Activated T-helper 1 cell treated with anti-CD3 and anti-CD28 coated beads, Interleukin-2, amount 50 U/mL, for 16 hours (primary cell): ENCODE data around the gene ADAMTS8.
A peak's percentile ranks its signal among the peaks of the same experiment; 100 is the strongest.
"Not testable (repeated sequence)": the region's sequence is repeated elsewhere in the genome, so short reads cannot be mapped to it uniquely, and the experiment has no call there.

ENCODE experiments used
- DNase-seq, 2 donors: peaks; one replicate each; pipeline ENCODE4 v3.0.0-alpha.2; 2020; ENCODE audit warnings: low read depth in 1 of 2, low spot score in 1 of 2

ADAMTS8 gene

DNA sequence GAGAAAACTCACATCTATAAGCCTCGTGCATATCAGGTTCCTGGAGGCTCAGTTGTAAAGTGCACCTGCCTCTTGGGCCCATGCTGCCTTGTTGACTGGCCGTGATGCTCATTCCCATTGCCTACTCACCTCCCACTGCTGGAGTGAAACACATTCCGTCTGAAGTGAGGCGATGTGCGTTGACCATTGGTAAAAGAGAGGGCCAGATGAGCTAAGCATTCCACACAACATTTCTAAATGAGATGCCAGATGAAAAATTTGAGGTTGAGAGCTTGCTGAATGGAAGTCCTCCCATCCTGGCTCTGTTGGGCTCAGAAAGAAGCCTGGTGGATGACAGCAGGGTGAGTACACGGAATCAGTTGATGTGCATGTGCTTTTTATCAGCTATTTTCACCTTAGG is 11.5 kb upstream of the ADAMTS8 start:
- no peak for DNase-seq

GRCh38 chr11:130439160-130439519 is 10.7 kb upstream of the ADAMTS8 start:
- no peak for DNase-seq

DNA sequence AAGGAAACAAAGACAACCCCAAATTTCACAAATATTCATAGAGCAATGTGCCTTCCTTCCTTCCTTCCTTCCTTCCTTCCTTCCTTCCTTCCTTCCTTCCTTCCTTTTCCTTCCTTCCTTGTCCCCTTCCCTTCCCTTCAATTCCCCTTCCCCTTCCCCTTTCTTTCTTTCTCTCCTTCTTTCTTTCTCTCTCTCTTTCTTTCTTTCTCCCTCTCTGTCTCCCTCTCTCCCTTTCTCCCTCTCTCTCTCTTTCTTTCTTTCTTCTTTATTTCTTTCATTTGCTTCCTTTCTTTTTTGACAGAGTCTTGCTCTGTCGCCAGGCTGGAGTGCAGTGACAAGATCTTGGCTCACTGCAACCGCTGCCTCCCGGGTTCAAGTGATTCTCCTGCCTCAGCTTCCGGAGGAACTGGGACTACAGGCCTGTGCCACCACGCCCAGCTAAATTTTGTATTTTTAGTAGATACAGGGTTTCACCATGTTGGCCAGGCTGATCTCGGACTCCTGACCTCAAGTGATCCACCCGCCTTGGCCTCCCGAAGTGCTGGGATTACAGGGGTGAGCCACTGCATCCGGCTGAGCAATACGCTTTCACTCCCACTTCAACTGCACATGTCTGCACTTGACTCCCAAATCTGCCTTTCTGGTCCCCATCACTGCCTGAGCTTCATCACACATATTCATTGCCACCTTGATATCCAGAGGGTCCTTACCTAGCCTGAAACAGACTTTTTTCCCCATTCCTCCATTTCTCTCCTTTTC is 10.2 kb upstream of the ADAMTS8 start:
- not testable (repeated sequence) for DNase-seq

GRCh38 chr11:130437848-130438247 is 9.4 kb upstream of the ADAMTS8 start:
- DNase-seq = no peak

- no peak for DNase-seq
These were observed 7.8 kb upstream of the ADAMTS8 start for GRCh38 chr11:130436171-130436570.

DNA sequence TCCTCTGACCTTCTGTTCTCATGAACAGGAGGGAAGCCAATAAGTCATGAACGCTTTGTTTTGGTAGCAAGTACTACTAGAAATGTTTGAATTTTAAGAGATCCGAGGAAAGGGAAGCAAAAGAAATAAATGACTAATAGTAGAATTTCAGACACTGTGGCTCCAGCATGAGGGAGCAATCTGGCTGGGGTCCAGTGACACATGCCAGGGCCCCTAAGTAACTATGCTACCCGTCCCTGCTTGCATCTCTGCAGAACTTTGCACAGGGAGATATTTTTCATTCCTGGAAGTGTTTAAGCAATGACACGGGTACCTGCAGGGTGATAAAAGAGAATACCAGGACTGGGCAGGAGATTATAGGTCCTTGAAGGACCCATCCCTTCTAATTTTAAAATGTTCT is 7.3 kb upstream of the ADAMTS8 start:
- DNase-seq = no peak

GRCh38 chr11:130434521-130435223 is 6.3 kb upstream of the ADAMTS8 start:
- peak; percentile 15 to 30 for DNase-seq

DNA sequence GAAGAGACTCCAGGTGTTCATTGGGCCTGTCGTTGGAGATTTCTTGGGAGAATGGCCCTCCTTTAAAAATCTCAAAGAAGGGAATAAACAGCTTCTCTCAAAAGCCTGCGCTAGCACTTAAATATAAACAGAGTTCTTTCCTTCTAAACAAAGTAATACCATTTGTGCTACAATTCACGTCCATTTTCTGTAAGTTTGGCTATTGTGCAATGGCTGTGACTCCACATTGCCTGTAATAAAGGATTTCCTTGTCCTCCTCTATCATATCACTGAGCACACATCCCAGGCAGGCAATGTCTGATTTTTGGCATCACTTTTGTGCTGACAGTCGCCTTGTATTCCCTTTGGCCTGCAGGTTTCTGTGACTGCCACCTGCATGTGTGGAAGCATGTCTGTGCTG is 4.9 kb upstream of the ADAMTS8 start:
- DNase-seq = no peak

GRCh38 chr11:130431801-130432200 is 3.4 kb upstream of the ADAMTS8 start:
- no peak for DNase-seq

DNA sequence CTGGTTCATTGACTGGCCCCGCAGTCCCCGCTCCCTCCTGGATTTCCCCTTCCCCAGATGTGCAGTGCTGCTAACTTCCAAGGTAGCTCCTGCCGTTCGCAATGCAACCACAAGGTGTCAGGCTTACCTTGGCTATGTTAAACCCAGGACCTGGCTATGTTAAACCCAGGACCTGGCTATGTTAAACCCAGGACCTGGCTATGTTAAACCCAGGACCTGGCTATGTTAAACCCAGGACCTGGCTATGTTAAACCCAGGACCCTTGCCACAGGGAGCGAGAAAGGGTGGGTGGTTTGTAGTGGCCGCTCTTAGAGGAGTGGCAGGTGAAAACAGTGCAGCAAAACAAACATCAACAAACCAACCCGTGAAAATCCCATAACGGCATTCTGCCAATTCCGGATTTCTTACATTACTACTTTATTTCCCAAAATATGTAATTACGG is 2.9 kb upstream of the ADAMTS8 start:
- DNase-seq = peak; percentile 22 to 32

GRCh38 chr11:130429983-130430382 is 1.6 kb upstream of the ADAMTS8 start:
- DNase-seq = no peak

DNA sequence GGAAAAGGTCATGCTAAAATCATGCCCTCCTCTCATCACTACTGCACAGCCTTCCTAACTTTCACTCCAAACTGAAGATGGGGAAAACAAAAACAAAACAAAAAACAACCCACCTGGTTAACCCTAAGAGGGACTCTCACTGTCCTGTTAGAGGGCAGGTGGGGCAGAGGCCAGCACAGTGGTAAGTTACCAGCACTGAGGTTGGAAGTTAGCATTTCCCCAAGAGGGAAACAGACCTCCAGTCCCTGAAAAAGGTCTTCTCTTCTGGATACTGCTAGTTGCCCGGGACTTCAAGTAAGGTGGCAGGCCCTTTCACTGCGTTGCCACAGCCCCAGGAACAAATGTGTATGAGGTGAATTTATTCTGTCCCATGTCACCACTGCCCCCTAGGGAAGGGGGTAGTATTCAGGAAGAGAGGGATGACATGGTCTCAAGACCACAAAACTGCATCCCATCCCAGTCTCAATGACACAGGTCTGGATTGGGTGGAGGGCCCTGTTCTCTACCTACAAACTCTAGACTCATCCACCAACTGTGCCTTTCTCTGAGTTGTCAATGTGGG is 792 bp upstream of the ADAMTS8 start:
- no peak for DNase-seq

DNA sequence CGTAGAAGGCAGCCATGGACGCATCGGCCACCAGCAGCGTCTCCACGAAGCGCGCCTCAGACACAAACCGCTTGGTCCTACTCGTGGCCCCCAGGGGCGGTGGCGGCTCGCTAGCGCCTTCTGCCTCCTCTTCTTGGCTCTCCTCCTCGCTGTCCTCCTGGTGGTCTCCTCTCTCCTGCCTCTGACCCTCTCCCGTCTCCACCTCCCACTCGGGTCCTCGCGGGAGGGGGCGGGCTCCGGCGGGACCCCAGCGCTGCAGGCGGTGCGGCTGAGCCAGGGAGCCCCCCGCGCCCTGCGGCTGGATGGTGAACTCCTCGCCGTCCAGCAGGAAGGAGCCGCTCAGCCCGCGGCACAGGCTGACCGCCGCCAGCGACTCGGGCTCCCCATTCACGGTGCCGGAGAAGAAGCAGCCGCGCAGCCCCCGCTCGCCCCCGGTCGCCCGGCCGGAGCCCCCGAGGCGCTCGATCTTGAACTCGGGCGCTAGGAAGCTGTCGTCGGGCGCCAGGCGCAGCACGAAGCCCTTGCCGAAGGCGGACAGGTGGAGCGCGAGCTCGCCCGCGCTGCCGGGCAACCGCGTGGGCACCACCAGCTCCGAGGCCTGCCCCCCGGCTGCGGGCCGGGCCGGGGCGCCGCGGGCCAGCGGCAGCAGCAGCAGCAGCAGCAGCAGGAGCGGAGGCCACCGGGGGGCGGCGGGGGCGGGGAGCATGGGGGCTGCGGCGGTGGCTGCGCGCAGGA is 661 bp downstream of the ADAMTS8 start:
- DNase-seq = no peak

DNA sequence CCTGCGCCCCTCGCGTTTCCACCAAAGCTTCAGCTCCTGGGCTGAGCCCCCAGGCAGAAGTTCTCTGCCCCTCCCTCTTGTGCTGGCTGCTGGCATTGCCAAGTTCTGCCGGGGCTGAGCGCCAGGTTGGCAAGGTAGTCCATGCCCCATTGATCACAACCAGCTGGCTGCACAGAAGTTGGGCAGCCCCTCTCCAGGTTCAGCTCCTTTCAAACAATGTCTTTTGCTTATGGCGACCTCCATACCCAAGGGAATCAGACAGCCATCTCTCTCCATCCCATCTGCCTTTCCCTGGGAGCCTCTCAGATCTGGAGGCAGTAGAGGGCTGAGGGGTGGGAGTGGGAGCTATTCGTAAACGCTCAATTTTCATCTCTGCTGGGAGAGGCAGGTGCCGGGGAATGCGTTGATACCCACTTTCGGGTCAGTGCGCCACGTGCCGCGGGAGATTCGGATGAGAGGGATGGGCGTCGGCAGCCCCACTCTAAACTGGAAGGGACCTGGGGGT is 1.5 kb downstream of the ADAMTS8 start:
- DNase-seq = no peak

- DNase-seq = no peak
These were observed 2.1 kb downstream of the ADAMTS8 start for GRCh38 chr11:130426223-130426836.

- DNase-seq = no peak
These were observed 3.3 kb downstream of the ADAMTS8 start for GRCh38 chr11:130425156-130425555.

- no peak for DNase-seq
These were observed 3.7 kb downstream of the ADAMTS8 start for GRCh38 chr11:130424613-130425140.

DNA sequence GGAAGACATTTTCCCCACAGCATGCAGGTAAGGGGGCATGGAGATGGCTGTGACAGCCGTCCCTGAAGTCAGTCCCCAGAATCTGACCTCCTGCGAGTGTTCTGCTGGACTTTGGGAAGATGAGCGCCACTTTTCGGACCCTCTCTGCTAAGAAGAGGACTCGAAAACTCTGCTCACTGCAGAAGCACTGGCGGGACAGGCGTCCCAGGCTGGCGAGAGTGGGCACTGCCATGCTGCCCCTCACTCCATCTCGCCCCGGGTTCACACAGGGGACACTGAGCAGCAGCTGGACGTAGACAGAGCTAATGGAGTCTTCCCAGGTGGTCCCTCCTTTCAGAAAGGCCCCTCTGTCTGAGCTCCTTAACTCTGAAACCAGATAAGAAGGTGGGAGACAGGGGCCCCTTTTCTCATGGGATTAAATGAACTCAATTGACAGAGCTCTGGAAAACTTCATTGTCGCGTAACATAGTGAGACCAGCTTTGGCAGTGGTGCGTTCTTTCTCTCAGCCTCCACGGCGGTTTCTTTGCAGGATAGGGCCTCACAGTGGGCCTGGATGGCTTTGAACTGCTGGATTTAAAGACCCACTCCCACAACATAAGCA is 4.8 kb downstream of the ADAMTS8 start:
- DNase-seq = no peak

DNA sequence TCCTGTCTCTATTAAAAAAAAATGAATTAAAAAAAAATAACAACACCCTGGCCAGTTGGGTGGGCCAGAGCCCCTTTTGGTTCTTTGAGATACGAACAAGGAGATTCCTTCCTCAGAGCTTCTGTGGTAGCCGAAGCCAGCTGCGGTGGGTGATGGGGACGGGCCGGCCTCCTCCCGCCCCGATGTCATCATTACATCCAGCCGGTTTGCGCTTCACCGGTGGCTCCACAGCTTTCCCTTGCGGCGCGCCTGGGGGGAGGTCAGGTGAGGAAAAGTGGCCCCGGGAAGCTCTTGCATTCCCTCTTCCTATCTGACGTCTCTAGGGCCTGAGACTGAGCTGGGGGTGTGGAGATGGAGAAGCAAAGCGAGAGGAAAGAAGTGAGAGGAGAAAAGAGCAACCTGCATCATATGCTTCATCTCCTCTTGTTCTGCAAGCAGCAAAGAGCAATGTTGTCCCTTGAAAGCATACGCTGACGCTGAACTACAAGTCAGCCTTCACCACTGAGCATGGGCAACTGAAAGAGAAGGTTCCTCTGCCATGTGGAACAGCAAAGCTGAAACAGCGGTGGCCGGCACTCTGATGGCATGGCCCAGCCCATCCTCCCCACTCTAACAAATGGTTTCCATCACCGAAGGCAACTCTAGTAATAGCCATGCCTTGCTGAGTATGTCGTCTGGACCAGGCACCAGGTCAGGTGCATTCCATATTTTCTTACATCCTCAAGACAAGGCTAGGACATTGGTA is 6.0 kb downstream of the ADAMTS8 start:
- DNase-seq = no peak

GRCh38 chr11:130421697-130422096 is 6.7 kb downstream of the ADAMTS8 start:
- DNase-seq = no peak
